GM21528 (cell line): Measurements from ENCODE around the gene ANKRD40CL.

Experiments used
- ATAC-seq: cut with Tn5 transposase; IDR thresholded peaks from one replicate; pipeline ENCODE4 v1.9.1; 2021; ENCODE audit warnings: mild to moderate bottlenecking, moderate library complexity; ENCODE audit not compliant: unreplicated experiment, low FRiP score

ANKRD40CL gene

DNA sequence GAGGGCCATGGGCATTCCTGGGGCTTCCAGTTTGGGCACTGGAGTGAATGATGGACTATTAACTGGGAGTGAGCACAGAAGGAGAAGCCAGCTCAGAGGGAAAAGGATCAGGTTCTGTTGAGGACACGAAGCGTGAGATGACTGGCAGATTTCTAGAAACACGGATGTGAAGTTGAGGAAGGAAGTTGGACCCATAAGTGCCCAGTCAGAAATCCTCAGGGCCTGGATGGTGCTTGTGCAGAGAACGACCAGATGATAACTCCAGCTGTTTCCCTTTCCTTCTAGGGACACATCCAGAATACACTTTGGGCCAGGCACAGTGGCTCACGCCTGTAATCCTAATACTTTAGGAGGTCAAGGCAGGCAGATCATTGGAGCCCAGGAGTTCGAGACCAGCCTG is 23.3 kb upstream of the ANKRD40CL start:
- ATAC-seq: no peak

DNA sequence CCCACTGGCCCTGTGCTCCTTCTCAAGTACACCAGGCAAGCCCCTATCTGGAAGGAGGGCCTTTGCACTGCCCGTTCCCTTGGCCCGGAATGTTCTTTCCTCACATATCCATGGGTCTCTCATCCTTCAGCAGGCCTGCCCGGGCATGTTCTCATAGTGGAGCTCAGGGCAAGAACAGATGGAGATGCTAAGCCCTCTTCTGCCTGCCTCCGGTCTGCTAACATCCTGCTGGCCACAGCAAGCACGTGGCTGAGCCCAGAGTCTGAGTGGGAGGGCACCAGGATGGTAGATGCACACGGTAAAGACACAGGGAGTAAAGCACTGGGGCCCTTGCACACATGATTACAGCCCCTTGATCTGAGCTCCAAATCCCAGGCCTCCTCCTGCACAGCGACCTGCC is 19.8 kb upstream of the ANKRD40CL start:
- no peak for ATAC-seq

DNA sequence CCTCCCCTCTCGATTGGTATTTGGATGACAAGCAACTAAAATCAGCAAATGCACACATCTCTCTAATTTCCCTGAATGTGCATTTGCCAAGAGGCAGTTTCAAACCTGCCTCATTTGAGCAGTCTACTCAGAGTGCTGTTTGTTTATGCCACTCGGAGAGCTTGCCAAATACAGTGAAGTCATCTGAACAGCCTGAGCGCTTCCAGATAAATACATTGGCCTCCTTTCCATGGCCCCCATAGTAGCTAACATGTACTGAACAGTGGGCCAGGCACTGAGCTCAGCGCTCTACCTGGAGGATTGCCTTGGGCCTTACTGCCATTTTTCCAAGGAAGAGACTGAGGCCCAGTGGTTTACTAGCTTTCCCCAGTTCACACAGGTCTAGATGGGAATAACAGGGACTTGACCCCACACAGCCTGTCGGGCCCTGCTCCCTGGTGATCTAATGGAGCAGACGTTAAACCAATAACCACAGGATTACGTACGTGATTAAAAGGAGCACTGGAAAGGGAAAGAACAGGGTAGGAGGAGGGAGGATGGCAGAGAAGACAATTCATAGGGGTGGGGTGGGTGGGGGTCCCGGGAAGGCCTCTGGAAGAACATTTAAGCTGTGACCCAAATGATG is 18.7 kb upstream of the ANKRD40CL start:
- ATAC-seq: no peak

DNA sequence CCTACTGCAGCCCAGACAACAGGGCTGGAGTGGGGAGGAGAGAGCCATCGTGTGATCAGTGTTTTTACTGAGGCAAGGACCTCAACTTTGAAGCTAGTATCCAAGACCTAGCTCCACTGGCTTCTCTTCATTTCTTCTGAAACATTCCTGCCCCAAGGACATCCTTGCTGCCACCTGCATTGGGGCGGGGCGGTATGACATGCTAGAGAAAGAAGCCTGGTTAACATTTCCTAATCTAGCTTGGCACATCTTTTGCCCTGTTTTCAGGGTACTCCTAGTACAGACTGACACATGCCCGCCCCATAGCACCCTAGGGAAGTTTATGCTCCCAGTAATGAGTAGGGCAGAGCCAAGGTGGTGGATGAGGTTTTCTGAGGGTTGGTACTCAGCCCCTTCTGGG is 17.8 kb upstream of the ANKRD40CL start:
- ATAC-seq: no peak

DNA sequence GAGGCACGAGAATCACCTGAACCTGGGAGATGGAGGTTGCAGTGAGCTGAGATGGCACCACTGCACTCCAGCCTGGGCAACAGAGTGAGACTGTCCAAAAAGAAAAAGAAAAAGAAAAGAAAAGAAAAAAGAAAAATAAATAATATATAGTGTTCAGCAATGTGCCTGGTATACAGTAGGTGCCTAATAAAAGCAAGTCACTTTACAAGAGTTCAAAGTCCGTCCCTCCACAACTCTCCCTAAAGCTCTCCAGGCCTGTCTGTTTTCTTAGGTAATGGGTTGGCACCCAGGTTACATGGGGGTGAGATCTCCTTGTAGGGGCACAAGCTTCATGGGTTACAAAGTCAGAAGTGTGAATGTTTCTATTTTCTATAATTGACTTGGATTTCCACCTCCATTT is 16.6 kb upstream of the ANKRD40CL start:
- no peak for ATAC-seq

DNA sequence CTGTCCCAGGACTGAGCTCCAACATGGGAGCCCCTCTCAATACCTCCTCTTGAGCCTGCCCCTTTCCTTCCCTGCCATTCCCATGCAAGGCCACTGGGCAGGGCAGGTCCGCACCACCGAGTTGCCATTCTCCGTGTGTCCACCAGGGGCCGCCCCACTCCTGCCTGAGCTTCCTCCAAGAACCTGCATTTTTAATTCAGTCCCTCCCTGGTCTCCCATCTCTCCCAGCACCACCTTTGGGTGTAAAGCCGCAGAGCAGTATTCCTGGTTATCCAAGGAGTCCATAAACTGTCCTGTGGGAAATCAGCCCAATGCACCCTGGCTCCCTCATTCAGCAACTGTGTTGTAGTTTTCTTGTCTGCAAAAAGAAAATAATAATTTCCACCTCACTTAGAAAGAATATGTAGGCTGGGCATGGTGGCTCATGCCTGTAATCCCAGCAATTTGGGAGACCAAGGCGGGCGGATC is 15.9 kb upstream of the ANKRD40CL start:
- ATAC-seq: no peak

DNA sequence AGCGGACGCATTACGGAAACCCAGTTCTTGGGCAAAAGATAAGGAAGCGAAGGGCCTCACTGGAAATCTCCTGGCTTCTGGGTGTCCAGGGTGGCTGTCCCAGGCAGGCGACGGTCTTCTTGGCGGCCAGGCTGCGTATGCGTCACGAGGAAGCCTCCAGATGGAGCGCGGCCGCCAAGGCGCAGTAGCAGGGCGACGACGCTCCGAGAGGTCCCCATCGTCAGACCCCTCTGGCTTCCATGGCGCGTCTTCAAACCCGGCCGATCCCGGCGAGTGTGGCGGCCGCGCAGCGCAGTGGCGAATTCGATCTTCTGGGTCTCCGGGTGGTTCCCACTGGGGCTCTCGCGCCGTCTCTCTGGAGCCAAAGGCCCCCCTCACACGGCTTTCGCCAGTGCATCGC is 13.8 kb upstream of the ANKRD40CL start:
- ATAC-seq: no peak

DNA sequence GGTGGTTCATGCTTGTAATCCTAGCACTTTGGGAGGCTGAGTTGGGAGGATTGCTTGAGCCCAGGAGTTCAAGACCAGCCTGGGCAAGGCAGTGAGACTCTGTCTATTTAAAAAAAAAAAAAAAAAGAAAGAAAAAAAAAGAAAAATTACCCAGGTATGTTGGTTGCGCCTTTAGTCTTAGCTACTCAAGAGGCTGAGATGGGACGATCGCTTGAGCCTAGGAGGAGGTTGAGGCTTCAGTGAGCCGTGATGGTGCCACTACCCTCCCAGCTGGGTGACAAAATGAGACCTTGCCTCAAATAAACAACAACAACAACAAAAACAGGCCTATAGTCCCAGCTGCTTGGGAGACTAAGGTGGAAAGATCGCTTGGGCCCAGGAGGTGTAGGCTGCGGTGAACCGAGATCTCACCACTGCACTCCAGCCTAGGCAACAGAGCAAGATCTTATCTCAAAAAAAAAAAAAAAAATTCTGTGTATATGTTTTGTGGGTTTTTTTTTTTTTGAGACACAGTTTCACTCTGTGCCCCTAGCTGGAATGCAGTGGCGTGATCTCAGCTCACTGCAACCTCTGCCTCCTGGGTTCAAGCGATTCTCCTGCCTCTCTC is 12.5 kb upstream of the ANKRD40CL start:
- ATAC-seq: no peak

DNA sequence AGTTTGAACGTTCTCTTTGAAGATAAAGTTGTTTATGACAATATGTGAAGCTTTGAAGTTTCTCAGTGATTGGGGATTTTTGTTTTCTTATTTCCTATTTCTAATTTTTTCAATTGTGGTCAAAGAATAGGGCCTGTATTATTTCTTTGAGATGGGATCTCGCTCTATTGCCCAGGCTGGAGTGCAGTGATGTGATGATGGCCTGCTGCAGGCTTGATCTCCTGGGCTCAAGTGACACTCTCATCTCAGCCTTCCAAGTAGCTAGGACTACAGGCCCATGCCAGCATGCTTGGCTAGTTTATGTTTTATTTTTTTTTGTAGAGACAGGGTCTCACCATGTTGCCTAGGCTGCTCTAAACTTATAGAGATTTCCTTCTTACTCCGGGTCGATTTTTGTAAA is 11.7 kb upstream of the ANKRD40CL start:
- no peak for ATAC-seq

DNA sequence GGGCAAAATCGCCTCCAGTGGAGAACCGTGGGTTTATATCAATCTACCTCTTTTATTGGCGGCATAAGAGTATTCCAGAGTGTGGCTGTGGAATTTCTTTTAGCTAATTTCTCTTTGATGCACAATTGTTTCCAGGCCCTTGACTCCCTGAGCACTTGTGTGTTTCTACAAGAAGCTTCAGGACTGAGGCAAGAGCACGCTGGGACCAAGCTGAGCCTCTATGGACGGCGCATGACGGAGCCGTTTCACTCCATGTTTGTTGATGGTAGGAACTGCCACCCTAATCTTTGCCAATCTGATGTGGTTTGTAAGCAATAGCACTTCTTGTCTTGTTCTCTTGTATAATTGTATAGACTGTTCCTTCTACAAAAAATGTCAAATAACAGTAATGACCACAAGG is 11.2 kb upstream of the ANKRD40CL start:
- no peak for ATAC-seq

DNA sequence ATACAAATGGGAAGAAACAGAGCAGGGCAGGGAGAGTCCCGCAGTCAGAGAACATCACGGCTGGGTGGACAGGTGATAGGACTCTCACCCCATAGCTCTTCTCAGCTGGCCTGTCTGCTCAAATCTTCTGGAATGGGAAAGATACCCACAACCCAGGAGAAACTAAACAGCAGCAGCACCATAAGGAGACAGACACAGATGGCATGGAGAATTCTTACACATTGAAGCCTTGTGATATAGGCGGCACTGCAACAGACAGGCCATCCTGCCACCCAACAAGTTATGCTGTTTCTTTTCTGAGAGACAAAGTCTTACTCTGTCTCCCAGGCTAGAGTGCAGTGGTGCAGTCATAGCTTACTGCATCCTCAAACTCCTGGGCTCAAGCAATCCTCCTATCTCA is 8.6 kb upstream of the ANKRD40CL start:
- no peak for ATAC-seq

DNA sequence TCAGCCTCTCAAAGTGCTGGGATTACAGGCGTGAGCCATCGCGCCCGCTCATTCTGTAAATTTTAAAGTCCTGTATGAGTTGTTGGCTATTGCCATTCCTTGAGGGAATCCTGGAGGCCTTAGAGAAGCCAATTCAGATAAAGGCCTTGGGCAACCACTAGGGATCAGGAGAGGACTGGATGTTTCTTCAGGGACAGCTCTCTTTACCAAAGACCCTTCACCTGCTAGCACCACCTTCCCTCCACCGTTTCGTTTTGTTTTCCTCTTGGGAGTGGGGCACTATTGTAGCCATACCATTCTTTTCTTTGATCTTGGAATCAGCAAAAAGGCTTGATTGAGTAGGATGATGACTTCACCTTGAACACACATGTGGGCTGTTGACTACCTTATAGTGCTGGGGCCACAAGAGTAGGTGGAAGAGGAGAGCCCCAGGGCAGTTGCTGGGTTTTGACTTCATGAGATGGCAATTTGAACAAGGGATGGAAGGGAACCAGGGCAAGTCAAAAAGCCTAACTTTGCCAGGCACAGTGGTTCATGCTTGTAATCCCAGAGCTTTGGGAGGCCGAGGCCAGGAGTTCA is 7.0 kb upstream of the ANKRD40CL start:
- ATAC-seq: no peak

DNA sequence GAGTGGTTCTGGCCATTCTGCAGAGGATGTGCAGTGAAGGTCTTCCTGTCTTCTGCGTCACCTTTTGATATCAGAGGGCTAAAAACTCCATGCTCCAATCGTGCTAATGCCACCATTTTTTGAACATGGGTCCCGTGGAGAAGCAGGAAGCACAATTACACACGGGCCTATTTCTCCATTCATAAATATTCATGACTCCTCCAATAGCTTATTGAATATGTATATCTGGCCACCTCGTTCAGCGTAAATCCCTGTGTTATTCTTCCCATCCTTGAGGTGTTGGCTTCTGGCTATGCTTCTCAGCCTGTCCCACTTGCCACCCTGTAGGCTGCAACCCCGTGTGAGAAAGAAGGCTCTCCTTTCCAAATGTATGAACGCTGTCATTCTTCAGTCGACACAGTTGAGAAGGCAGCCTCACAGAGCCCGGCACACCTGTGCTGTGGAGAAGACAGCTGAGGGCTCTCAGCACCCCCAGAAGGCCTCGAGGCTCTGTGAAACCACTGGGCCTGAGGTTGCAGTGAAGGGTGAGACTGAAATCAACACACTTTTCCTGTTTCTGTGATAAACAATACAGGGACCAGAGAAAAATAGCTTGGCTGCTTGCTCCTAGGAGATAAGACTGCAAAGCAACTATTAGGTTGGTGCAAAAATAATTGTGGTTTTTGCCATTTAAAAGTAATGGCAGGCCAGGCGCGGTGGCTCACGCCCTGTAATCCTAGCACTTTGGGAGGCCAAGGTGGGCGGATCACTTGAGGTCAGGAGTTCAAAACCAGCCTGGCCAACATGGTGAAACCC is 4.9 kb upstream of the ANKRD40CL start:
- ATAC-seq: peak; percentile 71

DNA sequence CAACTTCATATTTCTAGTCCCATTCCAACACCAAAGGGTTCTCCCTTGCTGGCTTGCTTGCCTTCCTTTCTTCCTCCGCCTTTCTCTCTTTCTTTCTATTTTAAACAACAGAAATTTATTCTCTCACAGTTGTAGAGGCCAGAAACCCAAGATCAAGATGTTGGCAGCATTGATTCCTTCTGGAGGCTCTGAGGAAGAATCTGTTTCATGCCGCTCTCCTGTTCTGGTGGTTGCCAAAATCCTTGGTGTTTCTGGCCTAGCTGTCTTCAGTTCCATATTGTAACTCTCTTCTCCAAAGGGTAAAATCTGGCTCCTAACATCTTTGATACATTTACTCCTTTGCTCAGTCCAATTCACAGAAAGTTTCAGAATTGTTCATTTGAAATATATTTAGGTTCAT is 3.0 kb upstream of the ANKRD40CL start:
- ATAC-seq: no peak

DNA sequence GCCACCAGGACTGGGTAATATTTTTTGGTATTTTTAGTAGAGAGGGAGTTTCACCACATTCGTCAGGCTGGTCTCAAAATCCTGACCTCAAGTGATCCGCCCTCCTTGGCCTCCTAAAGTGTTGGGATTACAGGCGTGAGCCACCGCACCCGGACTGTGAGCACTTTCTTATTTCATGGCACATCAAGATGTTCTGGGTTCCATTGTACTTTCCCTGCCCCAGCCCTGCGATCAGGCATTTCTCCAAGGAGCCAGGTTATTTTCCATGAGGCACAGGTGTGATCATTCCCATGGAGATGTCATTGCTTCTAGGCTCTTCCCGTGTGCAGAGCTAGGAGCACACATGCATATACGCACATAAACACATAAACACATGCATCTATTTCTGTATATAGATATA is 2.6 kb upstream of the ANKRD40CL start:
- ATAC-seq: no peak

DNA sequence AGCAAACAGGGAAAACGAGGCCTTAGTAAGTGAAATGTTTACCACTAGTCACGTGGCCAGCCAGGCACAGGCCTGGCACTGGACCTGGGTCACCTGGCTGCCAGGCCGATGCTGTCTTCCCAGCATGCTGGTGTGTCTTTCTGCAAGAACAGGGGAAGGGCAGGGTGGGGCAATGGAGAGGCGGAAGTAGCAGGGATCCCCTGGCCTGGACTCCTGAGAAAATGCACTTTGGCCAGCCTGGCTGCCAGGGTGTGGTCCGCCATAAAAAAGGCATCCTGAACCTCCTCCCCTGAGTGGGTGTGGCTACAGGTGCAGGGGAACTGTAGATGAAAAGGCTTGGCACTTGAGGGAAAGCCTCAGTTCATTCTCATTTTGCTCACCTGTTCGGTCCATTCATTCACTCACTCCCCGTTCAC is 1.0 kb upstream of the ANKRD40CL start:
- no peak for ATAC-seq

DNA sequence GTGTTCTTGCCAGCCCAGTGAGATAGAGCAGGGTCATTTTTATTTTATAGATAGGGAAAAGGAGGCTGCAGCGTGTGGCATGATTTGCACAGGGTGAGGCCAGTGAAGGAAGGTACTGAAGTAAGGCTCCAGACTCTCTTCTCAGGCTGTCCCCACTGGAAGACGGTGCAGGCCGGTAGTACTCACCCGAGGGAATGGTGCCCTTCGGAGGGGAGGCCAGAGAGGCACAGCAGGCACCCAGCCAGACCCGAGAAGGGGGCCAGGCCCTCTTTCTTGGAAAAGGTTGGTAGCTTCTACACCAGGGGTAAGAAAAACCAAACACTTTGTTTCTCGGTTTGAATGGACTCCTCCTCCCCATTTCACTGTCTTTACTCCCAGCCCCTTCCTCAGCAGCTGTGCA is 288 bp downstream of the ANKRD40CL start:
- ATAC-seq: no peak

DNA sequence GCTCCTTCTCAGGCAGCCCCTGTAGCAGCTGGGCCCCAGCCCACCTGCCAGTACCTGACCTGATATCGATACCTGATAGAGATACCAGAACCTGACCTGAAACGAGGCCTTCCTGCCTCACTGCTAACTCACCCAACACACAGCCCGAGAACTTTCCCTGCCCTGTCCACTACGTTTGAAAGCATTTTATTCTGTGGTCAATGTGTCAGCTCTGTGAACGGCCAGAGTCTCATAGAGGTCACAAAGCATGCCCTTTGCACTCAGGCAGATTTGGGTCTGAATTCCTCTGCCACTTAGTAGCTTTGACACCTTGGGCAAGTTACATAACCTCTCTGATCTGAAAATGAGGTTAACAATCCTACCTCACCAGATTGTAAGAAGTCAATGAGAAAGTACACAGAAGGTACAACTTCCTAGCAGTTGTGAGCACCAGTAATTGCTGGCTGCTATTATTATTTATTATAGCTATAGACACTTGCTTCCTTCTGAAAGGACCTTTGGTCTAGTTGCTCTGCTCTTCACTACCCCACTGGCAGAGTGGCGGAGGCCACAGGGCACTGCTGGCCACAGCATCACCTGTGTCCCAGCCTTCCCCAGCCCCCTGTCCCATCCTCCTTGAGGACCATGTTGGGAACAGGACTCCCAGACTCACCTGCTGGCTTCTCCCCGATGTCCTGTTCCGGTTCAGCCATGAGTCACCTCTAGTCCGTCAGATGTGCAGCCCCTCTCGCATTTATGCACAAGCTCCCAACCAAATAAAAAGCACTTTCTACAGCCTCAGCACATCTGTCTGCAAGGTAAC is 895 bp downstream of the ANKRD40CL start:
- ATAC-seq: no peak

DNA sequence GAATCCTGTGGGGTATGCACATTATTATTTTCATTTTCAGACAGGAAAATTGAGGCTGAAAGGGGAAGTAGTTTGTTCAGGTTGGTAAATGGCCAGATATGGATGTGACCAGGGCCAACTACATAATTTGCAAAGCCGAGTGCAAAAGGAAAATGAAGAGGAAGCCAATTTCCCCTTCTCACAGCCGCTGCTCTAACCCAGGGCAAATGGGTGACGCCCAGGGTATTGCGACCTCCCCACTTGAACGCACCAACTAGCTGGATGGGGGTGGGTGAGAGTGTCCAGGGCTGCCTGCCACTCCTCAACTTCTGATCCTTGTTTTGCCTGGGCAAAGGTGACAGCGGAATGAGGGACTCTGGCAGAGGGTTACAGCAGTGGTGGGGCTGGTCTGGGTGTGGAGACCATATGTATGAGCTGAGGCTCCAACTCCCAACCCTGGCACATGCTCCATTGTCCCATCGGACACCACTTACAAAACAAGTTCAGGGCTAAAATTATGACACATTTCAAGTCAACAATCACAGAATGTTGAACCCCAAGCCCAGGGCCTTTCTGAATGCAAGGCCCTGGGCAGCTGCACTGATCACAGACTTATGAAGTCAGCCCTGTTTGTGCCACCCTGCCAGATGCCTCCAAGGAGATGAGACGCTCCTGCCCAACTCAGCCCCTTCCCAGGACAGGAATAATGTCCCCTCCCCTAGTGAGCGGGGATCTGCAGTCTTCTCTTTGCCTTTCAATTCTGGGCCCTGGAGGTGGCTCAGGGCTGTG is 1.7 kb downstream of the ANKRD40CL start:
- no peak for ATAC-seq

DNA sequence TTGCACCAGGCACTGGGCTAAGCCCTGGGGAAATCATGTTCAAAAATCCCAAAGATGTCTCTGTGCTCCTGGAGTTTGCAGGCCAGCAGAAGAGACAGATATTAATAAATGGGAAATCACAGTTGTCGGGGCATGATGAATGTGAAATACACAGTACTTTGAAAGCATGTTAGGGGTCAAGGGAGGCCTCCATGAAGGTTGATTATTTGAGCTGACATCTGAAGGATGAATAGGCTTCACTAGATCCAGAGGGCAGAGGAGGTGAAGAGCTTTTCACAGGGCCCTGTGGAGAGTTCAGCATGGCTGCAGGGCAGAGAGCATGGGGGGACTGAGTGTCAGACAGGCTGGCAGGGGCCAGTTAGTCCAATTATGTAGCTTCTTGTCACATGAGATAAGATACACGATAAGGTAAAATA is 2.6 kb downstream of the ANKRD40CL start:
- no peak for ATAC-seq
